ENCODE results near the gene PLCB1. TPM values are rescaled to one million over a fixed set of nuclear protein-coding genes. Genes with fewer than 3 reads are reported as not detected.

Gene PLCB1
- total and polyA plus RNA-seq, 10 of the 15 experiments (the other 5 are each of a cell fraction or from before 2014, with no cell fraction given), result 0.05 to 5.3 (median 0.17) TPM; not detected in 1

DNA sequence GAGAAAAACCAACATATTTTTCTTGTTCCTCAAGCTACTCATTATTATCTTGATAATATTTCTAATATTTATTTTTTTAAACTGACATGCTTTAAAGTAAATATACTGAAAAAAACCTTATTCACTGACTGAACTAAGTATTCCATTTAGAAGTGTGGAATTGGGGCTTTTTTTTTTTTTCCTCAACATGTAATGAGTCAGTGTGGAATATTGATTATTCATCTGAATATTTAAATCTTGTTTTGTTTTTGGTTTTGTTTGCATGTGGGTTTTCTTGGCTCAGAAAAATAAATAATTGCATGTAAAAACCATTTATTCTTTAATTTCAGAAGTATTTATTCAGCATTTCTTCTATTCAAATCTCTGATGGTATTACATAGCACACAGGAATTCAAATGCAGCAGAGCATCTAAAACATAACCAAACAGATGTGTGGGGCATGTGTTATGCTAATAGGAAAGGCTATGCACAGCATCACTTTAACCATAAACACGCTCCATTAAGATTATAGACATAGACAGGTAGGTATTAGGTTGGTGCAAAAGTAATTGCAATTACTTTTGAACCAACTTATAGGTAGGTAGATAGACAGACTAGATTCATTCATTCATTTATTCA lies 166.5 kb downstream of the PLCB1 start:
- BruUV-seq (replicated peaks), result no TSS peak

More for the DNA sequence above, 166.5 kb downstream of the PLCB1 start:
- ChIA-PET SMC1A (ENCODE audit: uncharacterized antibody, unreplicated experiment) (interaction anchor here (0.6 kb wide), 1 partner anchor 62 kb away, joined by 3 read pairs; no protein-coding TSS in a partner anchor), CTCF (interaction anchor here (0.7 kb wide), 1 partner anchor 23 kb away, joined by 3 read pairs; no protein-coding TSS in a partner anchor), RAD21 (ENCODE audit: unreplicated experiment) (no interaction called here), POLR2A (no interaction called here)
- Histone ChIP-seq H3K4me2 (ENCODE audit: control insufficient read depth, insufficient read depth) (no peak overlapping the region), H3K27me3 (replicated peaks in 1 of 2; ENCODE audit: control insufficient read depth in 2 of 2, insufficient read depth in 2 of 2, low read length in 1 of 2) (no peaks in the 10 kb centered on the region), H3K9me3 (replicated peaks; ENCODE audit: control insufficient read depth, insufficient read depth, low read length) (no peaks in the 10 kb centered on the region), H4K20me1 (ENCODE audit: control insufficient read depth, insufficient read depth) (no peaks in the 10 kb centered on the region), H3K79me2 (ENCODE audit: control insufficient read depth, insufficient read depth, low read length) (no peaks in the 10 kb centered on the region), H3K4me1 (ENCODE audit: control insufficient read depth, insufficient read depth, low read length) (no peaks in the 10 kb centered on the region), H3K27ac (ENCODE audit: control insufficient read depth, insufficient read depth) (no peak overlapping the region), H3K4me3 (no peak overlapping the region), H3K9ac (ENCODE audit: control insufficient read depth, insufficient read depth, low read length) (no peak overlapping the region), H3K36me3 (ENCODE audit: control insufficient read depth in 2 of 2, insufficient read depth in 2 of 2, low read length in 1 of 2) (no peaks in the 10 kb centered on the region), H2AFZ (ENCODE audit: control insufficient read depth, low read depth, low read length) (no peak overlapping the region)
- no peak for TF ChIP-seq E2F4 (IDR thresholded peaks at IDR 0.05; ENCODE audit: low read depth, low read length)
- TF ChIP-seq, protein P1, sequence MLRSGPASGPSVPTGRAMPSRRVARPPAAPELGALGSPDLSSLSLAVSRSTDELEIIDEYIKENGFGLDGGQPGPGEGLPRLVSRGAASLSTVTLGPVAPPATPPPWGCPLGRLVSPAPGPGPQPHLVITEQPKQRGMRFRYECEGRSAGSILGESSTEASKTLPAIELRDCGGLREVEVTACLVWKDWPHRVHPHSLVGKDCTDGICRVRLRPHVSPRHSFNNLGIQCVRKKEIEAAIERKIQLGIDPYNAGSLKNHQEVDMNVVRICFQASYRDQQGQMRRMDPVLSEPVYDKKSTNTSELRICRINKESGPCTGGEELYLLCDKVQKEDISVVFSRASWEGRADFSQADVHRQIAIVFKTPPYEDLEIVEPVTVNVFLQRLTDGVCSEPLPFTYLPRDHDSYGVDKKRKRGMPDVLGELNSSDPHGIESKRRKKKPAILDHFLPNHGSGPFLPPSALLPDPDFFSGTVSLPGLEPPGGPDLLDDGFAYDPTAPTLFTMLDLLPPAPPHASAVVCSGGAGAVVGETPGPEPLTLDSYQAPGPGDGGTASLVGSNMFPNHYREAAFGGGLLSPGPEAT (IDR thresholded peaks at IDR 0.05; ENCODE audit: low read depth), result no peak
- TF ChIP-seq TARDBP (IDR thresholded peaks at IDR 0.05; ENCODE audit: borderline replicate concordance), result no peak
- no peak for TF ChIP-seq NFIC (IDR thresholded peaks at IDR 0.05; ENCODE audit: low read depth, low read length)
- TF ChIP-seq HDAC2 (IDR thresholded peaks at IDR 0.05), result no peak
- no peak for TF ChIP-seq CHD2 (IDR thresholded peaks at IDR 0.05; ENCODE audit: borderline replicate concordance, low read depth, low read length)
- TF ChIP-seq RAD21 (IDR thresholded peaks at IDR 0.05; ENCODE audit: insufficient read depth, low read depth, low read length), result no peak
- TF ChIP-seq SMARCA5 (IDR thresholded peaks at IDR 0.05), result no peak
- ATAC-seq (no peak), DNase-seq (ENCODE audit: low read depth, low spot score) (no peak), FAIRE-seq (no peak)
- 0% methylated on average over 1 of the region's 1 CpG for WGBS (ENCODE audit: insufficient coverage, insufficient replicate concordance, low lambda C conversion rate, missing lambda C conversion rate)
- in situ Hi-C loops (cut with MboI) (no loop called here), intact Hi-C loops (cut with micrococcal nuclease; ENCODE audit: unreplicated experiment) (no loop called here)
